WTC11 (cell line): ENCODE results near the gene FGFR2. TPM values are rescaled to one million over a fixed set of nuclear protein-coding genes. Genes with fewer than 3 reads are reported as not detected.

ENCODE experiments used
- ATAC-seq: fragments of 200-7000 bp; cut with Tn5 transposase; 2 replicates; pipeline ENCODE4 v1.10.0; 2021; ENCODE audit warnings: mild to moderate bottlenecking, moderate library complexity
- CTCF ChIA-PET: fragments of 300-600 bp; sonication (Branson Sonifier 250); formaldehyde crosslinking; loops from one replicate; lab custom pipeline; 2021; ENCODE audit warnings: antibody characterized with exemption; lab: Charles Lee
- POLR2A ChIA-PET: fragments of 350-600 bp; sonication (Branson Sonifier 250); formaldehyde crosslinking; loops from one replicate; lab custom pipeline; 2021; ENCODE audit warnings: antibody characterized with exemption; lab: Charles Lee
- DNase-seq: peaks from one replicate; pipeline ENCODE4 v3.0.0; 2021; ENCODE audit warnings: low spot score
- H3K27ac Mint-ChIP-seq: 2 replicates; pipeline ENCODE4 v1.8.0; 2021; ENCODE audit warnings: mixed read lengths
- H3K27me3 Mint-ChIP-seq: 2 replicates; pipeline ENCODE4 v1.8.0; 2021; ENCODE audit warnings: low read depth, mild to moderate bottlenecking, moderate library complexity, mixed read lengths
- H3K36me3 Mint-ChIP-seq: 2 replicates; pipeline ENCODE4 v1.8.0; 2021; ENCODE audit warnings: mixed read lengths
- H3K4me1 Mint-ChIP-seq: 2 replicates; pipeline ENCODE4 v1.8.0; 2022; ENCODE audit warnings: mixed read lengths
- H3K4me3 Mint-ChIP-seq: 2 replicates; pipeline ENCODE4 v1.8.0; 2021; ENCODE audit warnings: mild to moderate bottlenecking, moderate library complexity, mixed read lengths
- H3K9me3 Mint-ChIP-seq: 2 replicates; pipeline ENCODE4 v1.8.0; 2021; ENCODE audit warnings: mixed read lengths
- ATF2 ChIP-seq: sonication (generic); formaldehyde crosslinking; IDR thresholded peaks from 2 replicates; pipeline ENCODE4 v1.8.1; 2022; ENCODE audit warnings: low read depth, missing genetic modification reagents, borderline replicate concordance
- E2F5 ChIP-seq: sonication (generic); formaldehyde crosslinking; IDR thresholded peaks from 2 replicates; pipeline ENCODE4 v1.8.1; 2022; ENCODE audit warnings: mild to moderate bottlenecking, moderate library complexity, missing genetic modification reagents
- ESRRA ChIP-seq: sonication (generic); formaldehyde crosslinking; IDR thresholded peaks from 2 replicates; pipeline ENCODE4 v1.8.1; 2022; ENCODE audit warnings: mild to moderate bottlenecking, missing genetic modification reagents, borderline replicate concordance
- FOXK1 ChIP-seq: sonication (generic); formaldehyde crosslinking; IDR thresholded peaks from 2 replicates; pipeline ENCODE4 v1.8.0; 2022; ENCODE audit warnings: mild to moderate bottlenecking, moderate library complexity, missing genetic modification reagents
- NFE2L1 ChIP-seq: sonication (generic); formaldehyde crosslinking; IDR thresholded peaks from 2 replicates; pipeline ENCODE4 v1.8.1; 2023; ENCODE audit warnings: missing genetic modification reagents
- NFYB ChIP-seq: sonication (generic); formaldehyde crosslinking; conservative IDR thresholded peaks from 2 replicates; pipeline ENCODE4 v1.8.0; 2022; ENCODE audit warnings: low read depth, missing genetic modification reagents
- OVOL2 ChIP-seq: fragments of 250-450 bp; sonication (Bioruptor Pico); IDR thresholded peaks from 2 replicates; pipeline ENCODE4 v1.9.0; 2021; ENCODE audit warnings: mild to moderate bottlenecking, borderline replicate concordance
- PREB ChIP-seq: sonication (generic); formaldehyde crosslinking; IDR thresholded peaks from 2 replicates; pipeline ENCODE4 v1.8.1; 2022; ENCODE audit warnings: mild to moderate bottlenecking, missing genetic modification reagents, moderate library complexity, borderline replicate concordance
- SOX15 ChIP-seq: fragments of 250-450 bp; sonication (Bioruptor Pico); IDR thresholded peaks from 2 replicates; pipeline ENCODE4 v1.9.0; 2021; ENCODE audit warnings: mild to moderate bottlenecking
- SP1 ChIP-seq: sonication (generic); formaldehyde crosslinking; conservative IDR thresholded peaks from 2 replicates; pipeline ENCODE4 v1.8.1; 2022; ENCODE audit warnings: missing genetic modification reagents
- ZBTB43 ChIP-seq: sonication (generic); formaldehyde crosslinking; IDR thresholded peaks from 2 replicates; pipeline ENCODE4 v1.8.1; 2023; ENCODE audit warnings: mild to moderate bottlenecking, missing genetic modification reagents
- ZMAT4 ChIP-seq: fragments of 250-450 bp; sonication (Bioruptor Pico); IDR thresholded peaks from 2 replicates; pipeline ENCODE4 v1.9.0; 2021; ENCODE audit warnings: mild to moderate bottlenecking
- ZNF121 ChIP-seq: sonication (generic); formaldehyde crosslinking; IDR thresholded peaks from 2 replicates; pipeline ENCODE4 v1.8.0; 2023; ENCODE audit warnings: missing genetic modification reagents
- ZNF219 ChIP-seq: sonication (generic); formaldehyde crosslinking; IDR thresholded peaks from 2 replicates; pipeline ENCODE4 v1.8.0; 2023; ENCODE audit warnings: missing genetic modification reagents, mild to moderate bottlenecking, borderline replicate concordance
- ZNF232 ChIP-seq: sonication (generic); formaldehyde crosslinking; IDR thresholded peaks from 2 replicates; pipeline ENCODE4 v1.8.0; 2022; ENCODE audit warnings: mild to moderate bottlenecking, missing genetic modification reagents
- ZNF671 ChIP-seq: fragments of 250-450 bp; sonication (Bioruptor Pico); IDR thresholded peaks from 2 replicates; pipeline ENCODE4 v1.8.0; 2021; ENCODE audit warnings: mild to moderate bottlenecking
- total RNA-seq: library from RNA; stranded (reverse); gene quantifications from 3 replicates; pipeline ENCODE4 v1.2.3, GENCODE V29; 2021
- TF ChIP-seq, protein P1 (sequence below): sonication (generic); formaldehyde crosslinking; IDR thresholded peaks from 2 replicates; pipeline ENCODE4 v1.8.1; 2023; ENCODE audit warnings: mild to moderate bottlenecking, moderate library complexity, missing genetic modification reagents
- TF ChIP-seq, protein P2 (sequence below): sonication (generic); formaldehyde crosslinking; conservative IDR thresholded peaks from 2 replicates; pipeline ENCODE4 v1.8.1; 2023; ENCODE audit warnings: mild to moderate bottlenecking, low read depth, missing genetic modification reagents, moderate library complexity

FGFR2 gene
- total RNA-seq, 1 experiment from 2014 or later = 95.0 TPM

GRCh38 chr10:121647401-121647800 is 49.2 kb upstream of the FGFR2 start:
- Mint-ChIP-seq H3K27ac (no peak overlapping the region), H3K27me3 (peaks cover 2% of the 10 kb centered on the region; the same call in 1 of the 2 replicates), H3K9me3 (peaks cover 3% of the 10 kb centered on the region; the same call in 1 of the 2 replicates), H3K4me3 (no peak overlapping the region), H3K36me3 (no peaks in the 10 kb centered on the region; the same call in 1 of the 2 replicates), H3K4me1 (peaks cover 17% of the 10 kb centered on the region)
- ChIA-PET POLR2A (no interaction called here), CTCF (no interaction called here)
- ATAC-seq = no peak
- DNase-seq = no peak
- TF ChIP-seq PREB = no peak

GRCh38 chr10:121645696-121646095 is 47.5 kb upstream of the FGFR2 start:
- no peak for DNase-seq
- no peak for TF ChIP-seq FOXK1 (CRISPR knock-in tag)
- no peak for TF ChIP-seq E2F5 (CRISPR knock-in tag)
- TF ChIP-seq NFE2L1 (CRISPR knock-in tag) = no peak
- TF ChIP-seq SP1 (CRISPR knock-in tag) = no peak
- TF ChIP-seq ZNF219 = no peak
- no peak for TF ChIP-seq ZNF232 (CRISPR knock-in tag)
- TF ChIP-seq ZNF121 (CRISPR knock-in tag) = no peak
- TF ChIP-seq OVOL2 (CRISPR knock-in tag) = no peak
- no peak for TF ChIP-seq ZNF671 (CRISPR knock-in tag)
- no peak for TF ChIP-seq ZMAT4 (CRISPR knock-in tag)
- TF ChIP-seq, protein P1, sequence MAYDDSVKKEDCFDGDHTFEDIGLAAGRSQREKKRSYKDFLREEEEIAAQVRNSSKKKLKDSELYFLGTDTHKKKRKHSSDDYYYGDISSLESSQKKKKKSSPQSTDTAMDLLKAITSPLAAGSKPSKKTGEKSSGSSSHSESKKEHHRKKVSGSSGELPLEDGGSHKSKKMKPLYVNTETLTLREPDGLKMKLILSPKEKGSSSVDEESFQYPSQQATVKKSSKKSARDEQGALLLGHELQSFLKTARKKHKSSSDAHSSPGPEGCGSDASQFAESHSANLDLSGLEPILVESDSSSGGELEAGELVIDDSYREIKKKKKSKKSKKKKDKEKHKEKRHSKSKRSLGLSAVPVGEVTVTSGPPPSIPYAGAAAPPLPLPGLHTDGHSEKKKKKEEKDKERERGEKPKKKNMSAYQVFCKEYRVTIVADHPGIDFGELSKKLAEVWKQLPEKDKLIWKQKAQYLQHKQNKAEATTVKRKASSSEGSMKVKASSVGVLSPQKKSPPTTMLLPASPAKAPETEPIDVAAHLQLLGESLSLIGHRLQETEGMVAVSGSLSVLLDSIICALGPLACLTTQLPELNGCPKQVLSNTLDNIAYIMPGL (CRISPR knock-in tag) = no peak
- no peak for TF ChIP-seq SOX15 (CRISPR knock-in tag)
- TF ChIP-seq ESRRA = no peak
- TF ChIP-seq, protein P2, sequence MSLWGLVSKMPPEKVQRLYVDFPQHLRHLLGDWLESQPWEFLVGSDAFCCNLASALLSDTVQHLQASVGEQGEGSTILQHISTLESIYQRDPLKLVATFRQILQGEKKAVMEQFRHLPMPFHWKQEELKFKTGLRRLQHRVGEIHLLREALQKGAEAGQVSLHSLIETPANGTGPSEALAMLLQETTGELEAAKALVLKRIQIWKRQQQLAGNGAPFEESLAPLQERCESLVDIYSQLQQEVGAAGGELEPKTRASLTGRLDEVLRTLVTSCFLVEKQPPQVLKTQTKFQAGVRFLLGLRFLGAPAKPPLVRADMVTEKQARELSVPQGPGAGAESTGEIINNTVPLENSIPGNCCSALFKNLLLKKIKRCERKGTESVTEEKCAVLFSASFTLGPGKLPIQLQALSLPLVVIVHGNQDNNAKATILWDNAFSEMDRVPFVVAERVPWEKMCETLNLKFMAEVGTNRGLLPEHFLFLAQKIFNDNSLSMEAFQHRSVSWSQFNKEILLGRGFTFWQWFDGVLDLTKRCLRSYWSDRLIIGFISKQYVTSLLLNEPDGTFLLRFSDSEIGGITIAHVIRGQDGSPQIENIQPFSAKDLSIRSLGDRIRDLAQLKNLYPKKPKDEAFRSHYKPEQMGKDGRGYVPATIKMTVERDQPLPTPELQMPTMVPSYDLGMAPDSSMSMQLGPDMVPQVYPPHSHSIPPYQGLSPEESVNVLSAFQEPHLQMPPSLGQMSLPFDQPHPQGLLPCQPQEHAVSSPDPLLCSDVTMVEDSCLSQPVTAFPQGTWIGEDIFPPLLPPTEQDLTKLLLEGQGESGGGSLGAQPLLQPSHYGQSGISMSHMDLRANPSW (CRISPR knock-in tag) = no peak
- TF ChIP-seq ZBTB43 (CRISPR knock-in tag) = no peak
- no peak for TF ChIP-seq ATF2 (CRISPR knock-in tag)
- TF ChIP-seq NFYB (CRISPR knock-in tag) = no peak
- Mint-ChIP-seq H3K27ac (no peak overlapping the region), H3K27me3 (peaks cover 2% of the 10 kb centered on the region; the same call in 1 of the 2 replicates), H3K9me3 (peaks cover 10% of the 10 kb centered on the region), H3K4me3 (no peak overlapping the region), H3K4me1 (peaks cover 17% of the 10 kb centered on the region), H3K36me3 (peaks cover 9% of the 10 kb centered on the region)
- ChIA-PET CTCF (no interaction called here), POLR2A (no interaction called here)
- no peak for ATAC-seq
